Astrocyte of the cerebellum (primary cell): Measurements from ENCODE around the gene TMEM19.
"Not testable (repeated sequence)": the region's sequence is repeated elsewhere in the genome, so short reads cannot be mapped to it uniquely, and the experiment has no call there.

Source experiments
- DNase-seq: peaks from one replicate; pipeline ENCODE4 v3.0.0-alpha.2; 2011; ENCODE audit warnings: low read depth
- H3K4me3 ChIP-seq: 2 replicates; pipeline ENCODE4 v1.5.1; 2011; ENCODE audit warnings: mild to moderate bottlenecking, low read depth, low read length, moderate library complexity
- CTCF ChIP-seq: IDR thresholded peaks from 2 replicates; pipeline ENCODE4 v1.5.1; 2012; ENCODE audit warnings: low read length, low read depth, moderate library complexity, mild to moderate bottlenecking; ENCODE audit errors: missing control alignments
- in situ Hi-C: cut with HindIII; loops from 2 replicates; pipeline ENCODE4 v1.10.0; 2017; ENCODE audit warnings: low sequenced_read_pairs

TMEM19 gene

GRCh38 chr12:71682466-71682865, 3.4 kb upstream of the TMEM19 start:
- no peak for DNase-seq
- in situ Hi-C loops: no loop called here
- TF ChIP-seq CTCF: no peak
- no peak overlapping the region for H3K4me3 ChIP-seq

GRCh38 chr12:71683633-71684032, 2.2 kb upstream of the TMEM19 start:
- no peak for TF ChIP-seq CTCF
- in situ Hi-C loops: no loop called here
- H3K4me3 ChIP-seq: no peak overlapping the region
- no peak for DNase-seq

DNA sequence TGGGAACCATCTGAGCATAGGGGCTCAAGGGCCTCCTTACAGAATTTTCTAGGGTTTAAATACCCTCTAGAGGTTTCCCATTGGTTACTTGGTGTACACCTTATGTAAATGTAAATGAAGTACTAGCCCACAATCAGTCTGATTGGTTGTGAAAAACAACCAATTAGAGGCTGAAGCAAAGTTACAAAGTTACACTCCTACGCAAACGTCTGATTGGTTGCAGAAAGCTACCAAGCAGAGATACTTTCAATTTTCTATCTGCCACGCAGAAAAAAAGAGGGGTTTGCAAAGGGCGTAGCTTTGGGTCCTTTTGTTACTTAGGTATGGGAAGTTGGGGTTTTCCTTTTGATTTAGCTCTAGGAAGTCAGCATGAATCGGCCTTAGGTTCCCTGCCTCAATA, 1.8 kb upstream of the TMEM19 start:
- no peak overlapping the region for H3K4me3 ChIP-seq
- no peak for DNase-seq
- in situ Hi-C loops: no loop called here
- TF ChIP-seq CTCF: no peak

- in situ Hi-C loops: no loop called here
- no peak for TF ChIP-seq CTCF
Observed at GRCh38 chr12:71685312-71685906, 473 bp upstream of the TMEM19 start.

GRCh38 chr12:71686658-71687025, 760 bp downstream of the TMEM19 start:
- in situ Hi-C loops: no loop called here
- peak overlapping the region; percentile 70 for H3K4me3 ChIP-seq
- TF ChIP-seq CTCF: no peak
- DNase-seq: no peak

More at GRCh38 chr12:71685312-71685906, 473 bp upstream of the TMEM19 start:
- peak overlapping the region; percentile 70 for H3K4me3 ChIP-seq
- DNase-seq: no peak

DNA sequence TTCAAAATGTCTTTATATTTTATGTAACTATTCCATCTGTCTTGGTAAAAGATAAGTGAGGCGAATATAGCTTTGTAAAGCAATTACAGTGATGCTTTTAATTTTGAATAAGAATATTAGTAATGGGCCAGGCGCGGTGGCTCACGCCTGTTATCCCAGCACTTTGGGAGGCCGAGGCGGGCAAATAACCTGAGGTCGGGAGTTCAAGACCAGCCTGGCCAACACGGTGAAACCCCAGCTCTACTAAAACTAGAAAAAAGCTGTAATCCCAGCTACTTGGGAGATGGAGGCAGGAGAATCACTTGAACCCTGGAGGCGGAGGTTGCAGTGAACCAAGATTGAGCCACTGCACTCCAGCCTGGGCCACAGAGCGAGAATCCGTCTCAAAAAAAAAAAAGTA, 1.3 kb downstream of the TMEM19 start:
- DNase-seq, in situ Hi-C loops: not testable (repeated sequence)
- H3K4me3 ChIP-seq: peak overlapping the region; percentile 70

DNA sequence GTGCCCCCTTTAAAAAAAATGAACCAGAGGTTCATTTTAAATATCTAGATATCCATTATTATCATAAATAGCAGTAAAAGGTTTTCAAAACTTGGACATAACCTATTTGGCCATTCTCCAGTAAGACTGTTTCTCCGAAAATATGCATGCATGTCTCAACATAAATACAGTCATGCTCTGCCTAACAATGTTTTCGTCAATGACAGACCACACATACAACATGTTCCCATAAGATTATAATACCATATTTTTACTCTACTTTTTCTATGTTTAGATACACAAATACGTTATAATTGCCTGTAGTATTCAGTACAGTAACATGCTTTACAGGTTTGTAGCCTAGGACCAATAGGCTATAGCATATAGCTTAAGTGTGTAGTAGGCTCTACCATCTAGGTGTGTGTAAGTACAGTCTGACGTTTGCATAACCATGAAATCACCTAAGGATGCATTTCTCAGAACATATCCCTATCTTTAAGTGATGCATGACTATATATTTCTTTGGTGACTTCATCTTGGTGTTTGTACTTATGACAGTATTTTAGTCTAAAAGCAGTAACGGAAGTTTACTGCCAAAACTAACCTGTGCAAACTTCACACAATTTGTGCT, 3.2 kb downstream of the TMEM19 start:
- no peak for TF ChIP-seq CTCF
- in situ Hi-C loops: no loop called here
- DNase-seq: no peak
- no peak overlapping the region for H3K4me3 ChIP-seq
